Stomach (tissue), 4 donors: ENCODE measurements around the gene GLT6D1.

Experiments used
- CTCF ChIP-seq, 7 experiments: fragments of 450-650 bp in 4 of 7; fragments of 200-600 bp in 3 of 7; sonication (generic) in 3 of 7; IDR thresholded peaks; one replicate each; pipeline ENCODE4 v1.5.1; 2016 to 2019; ENCODE audit warnings: antibody characterized with exemption in 7 of 7, control low read depth in 2 of 7, mild to moderate bottlenecking in 1 of 7
- POLR2AphosphoS5 ChIP-seq, 3 donors: sonication (generic); formaldehyde crosslinking; IDR thresholded peaks; one replicate each; pipeline ENCODE4 v1.6.1; 2016; ENCODE audit warnings: antibody characterized with exemption in 3 of 3

GRCh38 chr9:135660407-135660806 lies 21.1 kb upstream of the GLT6D1 start:
- no peak for TF ChIP-seq CTCF (IDR thresholded peaks at IDR 0.05)
- TF ChIP-seq POLR2AphosphoS5 (IDR thresholded peaks at IDR 0.05): no peak
